Measurements from ENCODE around the gene FCER2. TPM values are rescaled to one million over a fixed set of nuclear protein-coding genes. Genes with fewer than 3 reads are reported as not detected.
"Not testable (repeated sequence)": the region's sequence is repeated elsewhere in the genome, so short reads cannot be mapped to it uniquely, and the experiment has no call there.

The FCER2 gene
- total RNA-seq, 6 experiments from 2014 or later = not detected

DNA sequence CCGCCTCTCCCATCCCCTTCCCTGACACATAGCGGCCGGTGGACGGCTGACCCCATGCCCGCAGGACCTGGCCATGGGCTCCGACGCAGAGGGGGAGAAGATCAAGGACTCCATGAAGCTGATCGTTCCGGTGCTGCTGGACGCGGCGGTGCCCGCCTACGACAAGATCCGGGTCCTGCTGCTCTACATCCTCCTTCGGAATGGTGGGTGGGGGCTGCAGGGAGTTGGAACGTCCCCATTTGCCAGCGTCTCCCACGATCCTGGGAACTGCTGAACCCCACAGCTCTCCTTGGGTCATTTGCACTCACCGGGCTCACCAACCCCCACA lies 57.4 kb downstream of the FCER2 start:
- TF ChIP-seq, protein P1, sequence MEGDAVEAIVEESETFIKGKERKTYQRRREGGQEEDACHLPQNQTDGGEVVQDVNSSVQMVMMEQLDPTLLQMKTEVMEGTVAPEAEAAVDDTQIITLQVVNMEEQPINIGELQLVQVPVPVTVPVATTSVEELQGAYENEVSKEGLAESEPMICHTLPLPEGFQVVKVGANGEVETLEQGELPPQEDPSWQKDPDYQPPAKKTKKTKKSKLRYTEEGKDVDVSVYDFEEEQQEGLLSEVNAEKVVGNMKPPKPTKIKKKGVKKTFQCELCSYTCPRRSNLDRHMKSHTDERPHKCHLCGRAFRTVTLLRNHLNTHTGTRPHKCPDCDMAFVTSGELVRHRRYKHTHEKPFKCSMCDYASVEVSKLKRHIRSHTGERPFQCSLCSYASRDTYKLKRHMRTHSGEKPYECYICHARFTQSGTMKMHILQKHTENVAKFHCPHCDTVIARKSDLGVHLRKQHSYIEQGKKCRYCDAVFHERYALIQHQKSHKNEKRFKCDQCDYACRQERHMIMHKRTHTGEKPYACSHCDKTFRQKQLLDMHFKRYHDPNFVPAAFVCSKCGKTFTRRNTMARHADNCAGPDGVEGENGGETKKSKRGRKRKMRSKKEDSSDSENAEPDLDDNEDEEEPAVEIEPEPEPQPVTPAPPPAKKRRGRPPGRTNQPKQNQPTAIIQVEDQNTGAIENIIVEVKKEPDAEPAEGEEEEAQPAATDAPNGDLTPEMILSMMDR (IDR thresholded peaks at IDR 0.05) = no peak
- H3K27ac Mint-ChIP-seq = no peak overlapping the region
- H3K9me3 Mint-ChIP-seq = peaks cover 4% of the 10 kb centered on the region; the same call in 1 of the 2 replicates
- no peaks in the 10 kb centered on the region for H3K4me1 Mint-ChIP-seq (ENCODE audit: low read depth)
- peaks cover 10% of the 10 kb centered on the region for H3K27me3 Mint-ChIP-seq (ENCODE audit: insufficient read depth)
- no peak for DNase-seq
- no peak overlapping the region for H3K4me3 Mint-ChIP-seq
- H3K36me3 Mint-ChIP-seq (ENCODE audit: low read depth) = no peaks in the 10 kb centered on the region

DNA sequence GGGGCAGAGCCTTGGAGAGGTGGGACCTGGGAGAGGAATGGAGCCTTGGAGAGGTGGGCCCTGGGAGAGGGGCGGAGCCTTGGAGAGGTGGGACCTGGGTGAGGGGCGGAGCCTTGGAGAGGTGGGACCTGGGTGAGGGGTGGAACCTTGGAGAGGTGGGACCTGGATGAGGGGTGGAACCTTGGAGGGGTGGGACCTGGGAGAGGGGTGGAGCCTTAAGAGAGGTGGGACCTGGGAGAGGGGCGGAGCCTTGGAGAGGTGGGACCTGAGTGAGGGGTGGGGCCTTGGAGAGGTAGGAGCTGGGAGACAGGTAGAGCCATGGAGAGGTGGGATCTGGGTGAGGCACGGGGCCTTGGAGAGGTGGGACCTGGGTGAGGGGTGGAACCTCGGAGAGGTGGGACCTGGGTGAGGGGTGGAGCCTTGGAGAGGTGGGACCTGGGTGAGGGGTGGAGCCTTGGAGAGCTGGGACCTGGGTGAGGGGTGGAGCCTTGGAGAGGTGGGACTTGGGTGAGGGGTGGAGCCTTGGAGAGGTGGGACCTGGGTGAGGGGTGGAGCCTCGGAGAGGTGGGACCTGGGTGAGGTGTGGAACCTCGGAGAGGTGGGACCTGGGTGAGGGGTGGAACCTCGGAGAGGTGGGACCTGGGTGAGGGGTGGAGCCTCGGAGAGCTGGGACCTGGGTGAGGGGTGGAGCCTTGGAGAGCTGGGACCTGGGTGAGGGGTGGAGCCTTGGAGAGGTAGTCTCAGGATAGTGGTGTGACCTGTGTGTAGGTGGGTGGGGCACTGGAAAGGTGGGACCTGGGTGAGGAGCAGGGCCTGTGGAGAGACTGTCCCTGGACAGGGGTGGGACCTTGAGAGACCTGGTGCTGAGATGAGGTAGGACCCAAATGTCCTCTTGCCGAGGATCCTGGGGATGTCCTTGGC lies 58.0 kb downstream of the FCER2 start:
- not testable (repeated sequence) for H3K27me3 Mint-ChIP-seq (ENCODE audit: insufficient read depth); H3K4me3 Mint-ChIP-seq; H3K4me1 Mint-ChIP-seq (ENCODE audit: low read depth); H3K27ac Mint-ChIP-seq; H3K9me3 Mint-ChIP-seq; DNase-seq; H3K36me3 Mint-ChIP-seq (ENCODE audit: low read depth)

DNA sequence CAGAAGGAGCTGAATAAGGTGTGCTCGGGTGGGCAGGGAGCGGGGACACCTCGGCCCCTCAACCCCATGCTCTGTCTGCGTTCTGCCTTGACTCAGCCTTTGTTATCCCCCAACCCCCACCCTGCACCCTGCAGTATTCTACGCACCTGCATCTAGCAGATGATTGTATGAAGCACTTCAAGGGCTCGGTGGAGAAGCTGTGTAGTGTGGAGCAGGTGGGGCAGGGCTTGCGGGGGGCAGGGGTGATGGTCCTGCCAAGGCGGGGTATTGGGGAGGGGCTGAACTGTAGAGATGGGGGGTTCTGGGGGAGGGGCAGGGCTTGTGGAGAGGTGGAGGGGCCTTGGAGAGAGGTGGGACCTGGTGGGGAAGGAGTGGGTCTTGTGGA lies 58.9 kb downstream of the FCER2 start:
- peaks cover 4% of the 10 kb centered on the region; the same call in 1 of the 2 replicates for H3K9me3 Mint-ChIP-seq
- no peak overlapping the region for H3K4me3 Mint-ChIP-seq
- DNase-seq = no peak
- no peak overlapping the region for H3K27ac Mint-ChIP-seq
- peaks cover 11% of the 10 kb centered on the region for H3K27me3 Mint-ChIP-seq (ENCODE audit: insufficient read depth)
- H3K4me1 Mint-ChIP-seq (ENCODE audit: low read depth) = no peaks in the 10 kb centered on the region
- H3K36me3 Mint-ChIP-seq (ENCODE audit: low read depth) = no peaks in the 10 kb centered on the region
- TF ChIP-seq, protein P1 (IDR thresholded peaks at IDR 0.05) = no peak

DNA sequence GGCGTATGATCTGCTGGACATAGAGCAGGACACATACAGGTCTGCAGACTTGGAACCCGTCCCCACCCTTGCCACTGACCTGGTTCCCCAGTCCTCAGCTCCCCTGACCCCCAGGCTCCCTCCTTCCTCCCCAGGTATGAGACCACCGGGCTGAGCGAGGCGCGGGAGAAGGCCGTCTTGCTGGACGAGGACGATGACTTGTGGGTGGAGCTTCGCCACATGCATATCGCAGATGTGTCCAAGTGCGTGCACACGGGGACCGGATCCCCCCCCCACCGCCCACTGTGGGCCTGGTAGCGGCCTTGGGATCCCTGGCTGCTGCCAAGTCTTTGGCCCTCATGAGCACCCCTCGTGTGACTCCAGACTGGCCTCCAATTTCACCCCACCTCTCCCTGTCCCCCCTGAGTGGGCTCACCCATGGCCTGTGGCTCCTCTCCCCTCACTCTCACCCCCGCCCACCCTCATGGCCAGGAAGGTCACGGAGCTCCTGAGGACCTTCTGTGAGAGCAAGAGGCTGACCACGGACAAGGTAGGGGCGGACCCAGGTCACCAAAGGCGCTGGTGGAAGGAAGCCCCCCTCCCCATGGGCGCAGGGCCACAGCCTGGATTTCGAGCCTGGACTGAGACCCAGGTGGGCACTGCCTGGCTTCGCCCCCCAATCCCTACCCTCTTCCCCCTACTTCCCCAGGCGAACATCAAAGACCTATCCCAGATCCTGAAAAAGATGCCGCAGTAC lies 59.5 kb downstream of the FCER2 start:
- no peak overlapping the region for H3K4me3 Mint-ChIP-seq
- peaks cover 12% of the 10 kb centered on the region for H3K27me3 Mint-ChIP-seq (ENCODE audit: insufficient read depth)
- H3K27ac Mint-ChIP-seq = no peak overlapping the region
- H3K4me1 Mint-ChIP-seq (ENCODE audit: low read depth) = no peaks in the 10 kb centered on the region
- no peaks in the 10 kb centered on the region for H3K36me3 Mint-ChIP-seq (ENCODE audit: low read depth)
- DNase-seq = no peak
- H3K9me3 Mint-ChIP-seq = peaks cover 4% of the 10 kb centered on the region; the same call in 1 of the 2 replicates
- TF ChIP-seq, protein P1 (IDR thresholded peaks at IDR 0.05) = no peak

DNA sequence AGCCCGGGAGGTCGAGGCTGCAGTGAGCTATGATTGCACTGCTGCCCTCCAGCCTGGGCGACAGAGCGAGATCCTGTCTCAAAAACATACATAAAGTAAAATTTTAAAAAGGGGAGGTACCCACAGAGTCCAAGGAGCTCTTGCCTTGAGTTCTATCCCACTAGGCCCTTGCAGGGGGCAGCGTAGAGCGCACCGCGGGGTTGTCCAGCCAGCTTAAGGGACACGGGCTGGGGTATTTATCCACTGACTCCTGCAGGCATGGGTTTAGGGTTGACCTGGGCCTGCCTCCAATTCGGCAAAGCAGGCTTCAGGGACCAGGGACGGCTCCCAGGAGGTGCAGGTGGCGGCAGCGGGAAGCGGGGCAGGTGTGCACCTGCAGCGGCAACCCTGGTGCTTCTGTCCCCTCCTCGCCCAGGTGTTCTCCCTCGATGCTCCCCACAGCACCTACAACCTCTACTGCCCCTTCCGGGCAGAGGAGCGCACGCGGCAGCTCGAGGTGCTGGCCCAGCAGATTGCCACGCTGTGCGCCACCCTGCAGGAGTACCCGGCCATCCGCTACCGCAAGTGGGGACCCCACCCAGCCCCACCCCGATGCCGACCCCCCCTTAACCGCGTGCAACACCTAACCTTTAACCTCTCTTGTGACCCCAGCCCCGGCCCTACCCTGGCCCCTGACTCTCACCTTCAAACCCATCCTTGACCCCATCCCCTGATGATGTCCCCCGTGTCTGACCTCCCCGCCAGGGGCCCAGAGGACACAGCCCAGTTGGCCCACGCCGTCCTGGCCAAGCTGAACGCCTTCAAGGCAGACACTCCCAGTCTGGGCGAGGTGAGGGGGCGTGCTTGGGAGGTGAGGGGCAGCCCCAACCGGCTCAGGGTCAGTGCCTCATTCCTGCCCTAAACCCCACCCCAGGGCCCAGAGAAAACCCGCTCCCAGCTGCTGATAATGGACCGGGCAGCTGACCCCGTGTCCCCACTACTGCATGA lies 60.3 kb downstream of the FCER2 start:
- Mint-ChIP-seq H3K27me3 (ENCODE audit: insufficient read depth) (peaks cover 11% of the 10 kb centered on the region), H3K4me3 (no peak overlapping the region), H3K27ac (no peak overlapping the region), H3K9me3 (peaks cover 4% of the 10 kb centered on the region; the same call in 1 of the 2 replicates), H3K4me1 (ENCODE audit: low read depth) (no peaks in the 10 kb centered on the region), H3K36me3 (ENCODE audit: low read depth) (no peaks in the 10 kb centered on the region)
- TF ChIP-seq, protein P1 (IDR thresholded peaks at IDR 0.05) = no peak
- no peak for DNase-seq
